ENCODE data around the gene ZFPL1. TPM values are rescaled to one million over a fixed set of nuclear protein-coding genes. Genes with fewer than 3 reads are reported as not detected.

The ZFPL1 gene
- total and polyA plus RNA-seq, 4 donors = 24.9 to 69.9 (median 33.3) TPM

- Histone ChIP-seq H3K4me1 (ENCODE audit: control insufficient read depth in 1 of 2, insufficient read depth in 2 of 2, low read length in 2 of 2) (no peaks in the 10 kb centered on the region), H3K36me3 (ENCODE audit: control insufficient read depth in 1 of 2, insufficient read depth in 2 of 2, low read length in 1 of 2) (no peaks in the 10 kb centered on the region), H3K27ac (ENCODE audit: low read depth in 1 of 2, low read length in 2 of 2) (no peak overlapping the region), H3K9me3 (ENCODE audit: control insufficient read depth, low read length) (no peaks in the 10 kb centered on the region), H3K27me3 (ENCODE audit: control insufficient read depth in 1 of 2, insufficient read depth in 2 of 2, low read length in 1 of 2) (no peaks in the 10 kb centered on the region), H3K4me3 (ENCODE audit: low read length in 2 of 2) (peak overlapping the region in 1 of 2 donors; percentile 14)
- 3 to 4% methylated on average over 13 of the region's 13 CpGs for WGBS, 2 donors
- ATAC-seq (ENCODE audit: low FRiP score) (no peak), DNase-seq (no peak)
- intact Hi-C loops (cut with DNase I) = loop anchor here (5.0 to 10.0 kb wide), 2 partner anchors 39 to 58 kb away; partner anchors contain the start of genes FAU (in 1 of the 2), MRPL49 (in 1 of the 2) and SNX15 (in 1 of the 2)
Observed at GRCh38 chr11:65083134-65083833, 738 bp upstream of the ZFPL1 start.

DNA sequence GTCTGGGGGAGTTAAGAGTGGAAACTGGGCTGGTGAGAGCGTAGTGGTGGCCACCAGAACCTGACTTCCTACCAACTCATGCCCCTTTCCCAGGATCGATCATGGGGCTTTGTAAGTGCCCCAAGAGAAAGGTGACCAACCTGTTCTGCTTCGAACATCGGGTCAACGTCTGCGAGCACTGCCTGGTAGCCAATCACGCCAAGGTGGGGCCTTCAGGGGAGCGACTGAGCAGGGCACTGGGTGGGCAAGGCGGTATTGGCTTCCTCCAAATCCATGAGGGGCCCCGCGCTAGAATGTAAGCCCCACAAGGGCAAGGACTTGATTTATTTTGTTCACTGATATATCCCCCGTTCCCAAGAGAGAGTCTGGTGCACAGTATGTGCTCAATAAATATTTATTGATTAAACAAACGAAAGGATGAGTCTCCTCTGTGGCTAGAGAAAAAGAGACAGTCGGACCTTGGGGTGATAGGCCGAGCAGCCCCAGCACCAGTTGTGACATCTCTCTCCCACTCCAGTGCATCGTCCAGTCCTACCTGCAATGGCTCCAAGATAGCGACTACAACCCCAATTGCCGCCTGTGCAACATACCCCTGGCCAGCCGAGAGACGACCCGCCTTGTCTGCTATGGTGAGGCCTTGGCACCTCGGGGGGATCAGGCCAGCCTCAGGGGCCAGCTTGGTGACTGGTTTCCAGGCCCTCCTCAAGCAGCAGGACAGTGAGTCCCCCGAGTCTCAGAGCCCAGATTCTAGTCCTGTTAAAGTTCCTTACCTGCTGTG lies 765 bp downstream of the ZFPL1 start:
- DNase-seq = no peak
- peak overlapping the region; percentile 79 to 83 for H3K4me3 ChIP-seq (ENCODE audit: low read length in 2 of 2)
- no peaks in the 10 kb centered on the region for H3K27me3 ChIP-seq (ENCODE audit: control insufficient read depth in 1 of 2, insufficient read depth in 2 of 2, low read length in 1 of 2)
- no peaks in the 10 kb centered on the region for H3K4me1 ChIP-seq (ENCODE audit: control insufficient read depth in 1 of 2, insufficient read depth in 2 of 2, low read length in 2 of 2)
- no peak for ATAC-seq (ENCODE audit: low FRiP score)
- H3K36me3 ChIP-seq (ENCODE audit: control insufficient read depth in 1 of 2, insufficient read depth in 2 of 2, low read length in 1 of 2) = no peaks in the 10 kb centered on the region
- H3K9me3 ChIP-seq (ENCODE audit: control insufficient read depth, low read length) = no peaks in the 10 kb centered on the region
- WGBS, 2 donors = 37 to 41% methylated on average over 23 of the region's 23 CpGs
- intact Hi-C loops (cut with DNase I) = loop anchor here (5.0 to 10.0 kb wide), 2 partner anchors 38 to 60 kb away; partner anchors contain the start of genes FAU (in 1 of the 2), MRPL49 (in 1 of the 2) and SNX15 (in 1 of the 2)
- peak overlapping the region in 1 of 2 donors; percentile 9 for H3K27ac ChIP-seq (ENCODE audit: low read depth in 1 of 2, low read length in 2 of 2)

- intact Hi-C loops (cut with DNase I) = loop anchor here in 1 of 2 donors (10.0 kb wide), 1 partner anchor 61 kb away; the partner anchor contains the start of gene SNX15
- DNase-seq (no peak), ATAC-seq (ENCODE audit: low FRiP score) (no peak)
- Histone ChIP-seq H3K4me3 (ENCODE audit: low read length in 2 of 2) (no peak overlapping the region), H3K27me3 (ENCODE audit: control insufficient read depth in 1 of 2, insufficient read depth in 2 of 2, low read length in 1 of 2) (no peaks in the 10 kb centered on the region), H3K36me3 (ENCODE audit: control insufficient read depth in 1 of 2, insufficient read depth in 2 of 2, low read length in 1 of 2) (no peaks in the 10 kb centered on the region), H3K27ac (ENCODE audit: low read depth in 1 of 2, low read length in 2 of 2) (no peak overlapping the region), H3K4me1 (ENCODE audit: control insufficient read depth in 1 of 2, insufficient read depth in 2 of 2, low read length in 2 of 2) (no peaks in the 10 kb centered on the region), H3K9me3 (ENCODE audit: control insufficient read depth, low read length) (no peaks in the 10 kb centered on the region)
- WGBS, 2 donors = 84 to 86% methylated on average over 4 of the region's 4 CpGs
Observed at GRCh38 chr11:65085446-65085845, 1.4 kb downstream of the ZFPL1 start.

GRCh38 chr11:65086809-65087208 lies 2.8 kb downstream of the ZFPL1 start:
- intact Hi-C loops (cut with DNase I) = loop anchor here in 1 of 2 donors (10.0 kb wide), 1 partner anchor 62 kb away; the partner anchor contains the start of gene SNX15
- whole genome bisulfite sequencing, 2 donors = 88 to 94% methylated on average over 9 of the region's 9 CpGs
- Histone ChIP-seq H3K4me3 (ENCODE audit: low read length in 2 of 2) (no peak overlapping the region), H3K9me3 (ENCODE audit: control insufficient read depth, low read length) (no peaks in the 10 kb centered on the region), H3K36me3 (ENCODE audit: control insufficient read depth in 1 of 2, insufficient read depth in 2 of 2, low read length in 1 of 2) (no peaks in the 10 kb centered on the region), H3K4me1 (ENCODE audit: control insufficient read depth in 1 of 2, insufficient read depth in 2 of 2, low read length in 2 of 2) (no peaks in the 10 kb centered on the region), H3K27me3 (ENCODE audit: control insufficient read depth in 1 of 2, insufficient read depth in 2 of 2, low read length in 1 of 2) (no peaks in the 10 kb centered on the region), H3K27ac (ENCODE audit: low read depth in 1 of 2, low read length in 2 of 2) (no peak overlapping the region)
- no peak for ATAC-seq (ENCODE audit: low FRiP score)
- DNase-seq = no peak

DNA sequence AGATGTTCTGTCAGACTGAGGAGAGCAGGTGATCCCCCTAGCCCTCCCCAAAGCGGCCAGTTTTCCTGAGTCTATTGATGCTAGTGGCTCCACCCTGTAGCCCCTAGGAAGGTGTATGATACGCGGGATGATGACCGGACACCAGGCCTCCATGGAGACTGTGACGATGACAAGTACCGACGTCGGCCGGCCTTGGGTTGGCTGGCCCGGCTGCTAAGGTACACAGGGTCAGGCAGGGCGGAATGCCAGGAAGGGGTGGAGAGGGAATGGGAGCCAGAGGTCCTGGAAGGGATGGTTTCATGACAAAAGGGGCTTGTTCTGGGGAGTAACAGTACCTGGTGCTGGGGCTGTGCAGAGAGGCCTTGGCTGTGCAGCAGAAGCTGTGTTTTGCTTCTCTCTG lies 3.2 kb downstream of the ZFPL1 start:
- no peaks in the 10 kb centered on the region for H3K4me1 ChIP-seq (ENCODE audit: control insufficient read depth in 1 of 2, insufficient read depth in 2 of 2, low read length in 2 of 2)
- no peaks in the 10 kb centered on the region for H3K9me3 ChIP-seq (ENCODE audit: control insufficient read depth, low read length)
- no peak for ATAC-seq (ENCODE audit: low FRiP score)
- H3K36me3 ChIP-seq (ENCODE audit: control insufficient read depth in 1 of 2, insufficient read depth in 2 of 2, low read length in 1 of 2) = no peaks in the 10 kb centered on the region
- intact Hi-C loops (cut with DNase I) = loop anchor here in 1 of 2 donors (10.0 kb wide), 1 partner anchor 62 kb away; the partner anchor contains the start of gene SNX15
- H3K27me3 ChIP-seq (ENCODE audit: control insufficient read depth in 1 of 2, insufficient read depth in 2 of 2, low read length in 1 of 2) = no peaks in the 10 kb centered on the region
- H3K27ac ChIP-seq (ENCODE audit: low read depth in 1 of 2, low read length in 2 of 2) = no peak overlapping the region
- no peak overlapping the region for H3K4me3 ChIP-seq (ENCODE audit: low read length in 2 of 2)
- no peak for DNase-seq
- WGBS, 2 donors = 86 to 89% methylated on average over 11 of the region's 11 CpGs

GRCh38 chr11:65087827-65088226 lies 3.8 kb downstream of the ZFPL1 start:
- no peaks in the 10 kb centered on the region for H3K27me3 ChIP-seq (ENCODE audit: control insufficient read depth in 1 of 2, insufficient read depth in 2 of 2, low read length in 1 of 2)
- no peak for ATAC-seq (ENCODE audit: low FRiP score)
- DNase-seq = no peak
- no peak overlapping the region for H3K27ac ChIP-seq (ENCODE audit: low read depth in 1 of 2, low read length in 2 of 2)
- intact Hi-C loops (cut with DNase I) = loop anchor here in 1 of 2 donors (10.0 kb wide), 1 partner anchor 63 kb away; the partner anchor contains the start of gene SNX15
- H3K4me3 ChIP-seq (ENCODE audit: low read length in 2 of 2) = no peak overlapping the region
- no peaks in the 10 kb centered on the region for H3K36me3 ChIP-seq (ENCODE audit: control insufficient read depth in 1 of 2, insufficient read depth in 2 of 2, low read length in 1 of 2)
- no peaks in the 10 kb centered on the region for H3K4me1 ChIP-seq (ENCODE audit: control insufficient read depth in 1 of 2, insufficient read depth in 2 of 2, low read length in 2 of 2)
- WGBS, 2 donors = 90 to 93% methylated on average over 15 of the region's 15 CpGs
- no peaks in the 10 kb centered on the region for H3K9me3 ChIP-seq (ENCODE audit: control insufficient read depth, low read length)

- WGBS, 2 donors = 89 to 91% methylated on average over 4 of the region's 4 CpGs
- no peak overlapping the region for H3K4me3 ChIP-seq (ENCODE audit: low read length in 2 of 2)
- H3K27ac ChIP-seq (ENCODE audit: low read depth in 1 of 2, low read length in 2 of 2) = no peak overlapping the region
- no peaks in the 10 kb centered on the region for H3K36me3 ChIP-seq (ENCODE audit: control insufficient read depth in 1 of 2, insufficient read depth in 2 of 2, low read length in 1 of 2)
- intact Hi-C loops (cut with DNase I) = loop anchor here in 1 of 2 donors (10.0 kb wide), 1 partner anchor 65 kb away; the partner anchor contains the start of gene SNX15
- no peak for ATAC-seq (ENCODE audit: low FRiP score)
- DNase-seq = no peak
- H3K9me3 ChIP-seq (ENCODE audit: control insufficient read depth, low read length) = no peaks in the 10 kb centered on the region
- no peaks in the 10 kb centered on the region for H3K27me3 ChIP-seq (ENCODE audit: control insufficient read depth in 1 of 2, insufficient read depth in 2 of 2, low read length in 1 of 2)
- no peaks in the 10 kb centered on the region for H3K4me1 ChIP-seq (ENCODE audit: control insufficient read depth in 1 of 2, insufficient read depth in 2 of 2, low read length in 2 of 2)
Observed at GRCh38 chr11:65089621-65090020, 5.6 kb downstream of the ZFPL1 start.

DNA sequence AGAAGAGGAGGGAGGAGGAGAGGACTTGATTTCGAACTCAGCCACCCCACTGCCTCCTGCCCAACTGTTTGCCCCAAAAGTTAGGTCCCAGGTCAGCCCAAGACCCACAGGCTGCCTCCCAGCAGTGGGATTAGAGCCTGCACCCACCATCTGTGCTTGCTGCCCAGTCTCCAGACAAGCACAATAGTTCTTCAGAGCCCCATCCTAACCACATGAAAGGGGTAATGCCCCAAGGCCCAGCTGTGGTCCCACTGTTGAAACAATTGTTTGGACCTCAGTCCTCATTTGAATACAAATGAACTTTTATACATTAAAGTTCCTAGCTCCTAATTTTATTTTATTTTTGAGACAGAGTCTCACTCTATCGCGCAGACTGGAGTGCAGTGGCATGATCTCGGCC lies 6.6 kb downstream of the ZFPL1 start:
- Histone ChIP-seq H3K4me1 (ENCODE audit: control insufficient read depth in 1 of 2, insufficient read depth in 2 of 2, low read length in 2 of 2) (no peaks in the 10 kb centered on the region), H3K27me3 (ENCODE audit: control insufficient read depth in 1 of 2, insufficient read depth in 2 of 2, low read length in 1 of 2) (no peaks in the 10 kb centered on the region), H3K27ac (ENCODE audit: low read depth in 1 of 2, low read length in 2 of 2) (no peak overlapping the region), H3K9me3 (ENCODE audit: control insufficient read depth, low read length) (no peaks in the 10 kb centered on the region), H3K4me3 (ENCODE audit: low read length in 2 of 2) (no peak overlapping the region), H3K36me3 (ENCODE audit: control insufficient read depth in 1 of 2, insufficient read depth in 2 of 2, low read length in 1 of 2) (no peaks in the 10 kb centered on the region)
- 89 to 95% methylated on average over 4 of the region's 4 CpGs for WGBS, 2 donors
- intact Hi-C loops (cut with DNase I) = no loop called here
- ATAC-seq (ENCODE audit: low FRiP score) = no peak
- no peak for DNase-seq
